Left kidney (tissue), 2 donors: ENCODE measurements around the gene HEY2. TPM values are rescaled to one million over a fixed set of nuclear protein-coding genes. Genes with fewer than 3 reads are reported as not detected.
A peak's percentile ranks its signal among the peaks of the same experiment; 100 is the strongest.
"Not testable (repeated sequence)": the region's sequence is repeated elsewhere in the genome, so short reads cannot be mapped to it uniquely, and the experiment has no call there.

Experiments used
- DNase-seq: peaks from one replicate; pipeline ENCODE4 v3.0.0-alpha.2; 2013
- polyA plus RNA-seq: library from polyadenylated mRNA; unstranded; fragments of 120-200 nt; gene quantifications from one replicate; pipeline ENCODE4 v1.2.1, GENCODE V29; 2013; ENCODE audit not compliant: insufficient read length

The HEY2 gene
- polyA plus RNA-seq, 1 donor: 7.4 TPM

- DNase-seq: no peak
These were observed 45.1 kb downstream of the HEY2 start for GRCh38 chr6:125794342-125795137.

- no peak for DNase-seq
These were observed 45.9 kb downstream of the HEY2 start for GRCh38 chr6:125795301-125795700.

GRCh38 chr6:125797120-125797885 is 47.9 kb downstream of the HEY2 start:
- DNase-seq: no peak

DNA sequence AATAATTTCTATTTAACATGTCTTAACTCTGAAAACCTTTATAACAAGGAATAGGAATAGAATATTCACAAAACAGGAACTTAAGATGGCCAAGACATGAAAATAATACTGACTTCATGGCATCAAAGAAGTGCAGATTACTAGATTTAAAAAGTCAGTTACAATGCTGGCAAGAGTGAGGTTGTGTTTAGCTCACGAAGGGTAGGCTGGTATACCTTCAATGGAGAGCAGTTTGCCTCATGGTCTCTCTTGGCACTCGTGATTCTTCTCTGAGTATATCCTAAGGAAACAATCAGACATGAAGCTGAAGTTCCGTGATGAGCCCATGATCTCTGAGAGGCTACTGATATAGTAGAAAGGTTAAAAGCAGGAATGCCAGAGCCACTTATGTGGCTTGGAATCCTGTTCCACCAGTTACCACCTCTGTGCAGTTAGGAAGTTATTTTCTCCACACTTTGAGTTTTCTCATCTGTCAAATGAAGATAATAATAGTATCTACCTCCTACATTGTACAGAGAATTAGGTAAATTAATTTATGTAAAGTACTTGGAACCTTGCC is 48.5 kb downstream of the HEY2 start:
- no peak for DNase-seq

- DNase-seq: no peak
These were observed 49.5 kb downstream of the HEY2 start for GRCh38 chr6:125798734-125799508.

DNA sequence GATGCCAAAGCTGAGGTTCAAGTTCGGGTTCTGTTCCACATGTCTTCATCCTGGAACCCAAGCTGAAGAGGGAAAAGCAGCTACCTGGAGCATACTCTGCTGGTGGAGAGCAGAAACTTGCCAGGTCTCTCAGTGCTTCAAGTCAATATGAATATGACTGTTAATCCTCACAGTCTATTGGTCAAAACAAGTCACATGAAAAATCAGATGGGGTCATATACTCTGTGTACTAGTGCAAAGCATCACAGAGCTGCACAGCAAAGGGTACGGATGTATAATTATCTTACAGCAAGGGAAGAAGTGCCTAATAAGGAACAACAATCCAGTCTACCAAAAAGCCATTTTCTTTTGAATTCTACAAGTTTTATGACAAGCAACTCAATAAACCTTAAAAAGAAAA is 53.0 kb downstream of the HEY2 start:
- no peak for DNase-seq

DNA sequence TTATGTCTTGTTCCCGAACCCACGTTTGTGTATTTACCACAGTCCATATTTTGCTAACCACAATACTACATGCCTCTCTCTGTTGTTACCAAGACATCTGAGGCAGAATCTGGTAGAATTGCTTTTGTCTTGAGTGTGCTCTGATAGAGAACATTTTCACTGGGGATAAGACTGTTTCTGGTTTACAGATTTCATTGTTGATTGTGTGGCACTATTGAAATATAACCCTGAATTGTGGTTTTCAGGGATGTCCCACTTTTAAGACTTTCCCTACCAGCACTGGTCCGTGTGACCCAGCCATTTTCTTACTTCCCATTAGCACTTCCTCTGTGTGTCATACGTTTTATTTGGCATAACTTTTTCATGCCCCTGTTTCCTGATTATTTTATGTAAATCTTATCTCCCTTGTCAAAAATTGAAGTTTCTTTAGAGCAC is 53.5 kb downstream of the HEY2 start:
- no peak for DNase-seq

- no peak for DNase-seq
These were observed 54.8 kb downstream of the HEY2 start for GRCh38 chr6:125804264-125804663.

GRCh38 chr6:125804866-125805425 is 55.5 kb downstream of the HEY2 start:
- not testable (repeated sequence) for DNase-seq

GRCh38 chr6:125806813-125807212 is 57.4 kb downstream of the HEY2 start:
- DNase-seq: no peak

GRCh38 chr6:125807293-125807692 is 57.9 kb downstream of the HEY2 start:
- DNase-seq: no peak

GRCh38 chr6:125808060-125808459 is 58.6 kb downstream of the HEY2 start:
- DNase-seq: no peak

DNA sequence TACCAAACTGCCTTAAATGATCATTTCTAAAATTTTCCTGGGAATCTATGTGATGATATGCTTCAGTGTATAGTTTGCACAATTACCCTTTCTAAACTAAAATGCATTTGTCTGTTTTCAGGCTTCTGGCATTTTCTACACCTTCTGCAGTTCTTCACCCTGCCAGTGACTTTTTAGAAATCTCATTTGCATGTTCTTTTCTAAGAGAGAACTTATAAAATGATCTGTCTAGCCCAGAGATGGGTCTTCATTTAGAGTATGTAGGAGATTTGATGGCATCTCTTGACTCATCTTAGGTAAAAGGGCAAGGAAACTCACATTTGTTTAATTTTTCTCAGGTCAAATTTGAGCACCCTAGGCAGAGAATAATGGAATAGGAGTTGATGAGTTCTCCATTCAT is 59.2 kb downstream of the HEY2 start:
- no peak for DNase-seq

- no peak for DNase-seq
These were observed 60.2 kb downstream of the HEY2 start for GRCh38 chr6:125809570-125810170.

DNA sequence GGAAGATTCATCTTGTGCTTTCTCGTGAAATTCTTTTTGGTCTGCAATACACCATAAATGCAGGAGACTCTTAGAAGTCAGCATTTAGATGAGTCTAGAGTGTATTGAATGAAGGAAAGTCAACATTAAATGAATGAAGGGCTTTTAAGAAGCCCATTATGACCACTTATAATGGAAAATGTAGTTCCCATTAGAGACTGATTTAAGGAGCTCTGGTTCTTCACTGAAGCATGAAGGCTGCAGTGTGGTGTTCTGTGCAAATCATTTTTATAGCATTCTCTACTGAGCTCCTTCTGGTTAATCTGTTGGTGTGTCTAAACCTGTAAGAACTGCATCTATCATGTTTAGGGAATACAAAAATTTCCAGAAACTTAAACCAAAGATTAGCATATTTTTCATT is 61.0 kb downstream of the HEY2 start:
- DNase-seq: peak; percentile 63

Other genes starting within 250 kb of the HEY2 start
- gene NCOA7, start 41.3 kb downstream of the HEY2 start, polyA plus RNA-seq: 59.3 TPM
- 33.1 TPM for gene HINT3, start 207.1 kb downstream of the HEY2 start, polyA plus RNA-seq
- gene TRMT11, start 236.9 kb downstream of the HEY2 start, polyA plus RNA-seq: 33.0 TPM